GM19239 (cell line): Measurements from ENCODE around the gene EPS8.

Source experiments
- DNase-seq: peaks from one replicate; pipeline ENCODE4 v3.0.0; 2011; ENCODE audit warnings: low spot score; ENCODE audit not compliant: insufficient read length
- FAIRE-seq: peaks from 2 replicates; lab custom pipeline; 2011; peaks lifted over from hg19 to GRCh38; lab: Jason Lieb, UNC

The EPS8 gene

GRCh38 chr12:15664491-15664890 is 124.7 kb downstream of the EPS8 start:
- DNase-seq (no peak), FAIRE-seq (no peak)

- no peak for DNase-seq
- no peak for FAIRE-seq
Measured at GRCh38 chr12:15662983-15663659, 126.1 kb downstream of the EPS8 start.

- DNase-seq (no peak), FAIRE-seq (no peak)
Measured at GRCh38 chr12:15662303-15662980, 126.7 kb downstream of the EPS8 start.

GRCh38 chr12:15651371-15651770 is 137.8 kb downstream of the EPS8 start:
- FAIRE-seq (no peak), DNase-seq (no peak)

GRCh38 chr12:15650399-15651128 is 138.6 kb downstream of the EPS8 start:
- DNase-seq: no peak
- FAIRE-seq: no peak

- DNase-seq (no peak), FAIRE-seq (no peak)
Measured at GRCh38 chr12:15649347-15649746, 139.8 kb downstream of the EPS8 start.

GRCh38 chr12:15648558-15648957 is 140.6 kb downstream of the EPS8 start:
- DNase-seq (no peak), FAIRE-seq (no peak)

- no peak for FAIRE-seq
- DNase-seq: no peak
Measured at GRCh38 chr12:15646581-15646980, 142.6 kb downstream of the EPS8 start.

GRCh38 chr12:15644700-15645099 is 144.5 kb downstream of the EPS8 start:
- FAIRE-seq (no peak), DNase-seq (no peak)

- DNase-seq: no peak
- FAIRE-seq: no peak
Measured at GRCh38 chr12:15638231-15638630, 151.0 kb downstream of the EPS8 start.

GRCh38 chr12:15636060-15636890 is 152.9 kb downstream of the EPS8 start:
- FAIRE-seq (no peak), DNase-seq (no peak)

- no peak for FAIRE-seq
- DNase-seq: no peak
Measured at GRCh38 chr12:15634010-15634683, 155.0 kb downstream of the EPS8 start.

GRCh38 chr12:15633201-15633600 is 156.0 kb downstream of the EPS8 start:
- DNase-seq: no peak
- FAIRE-seq: no peak

- DNase-seq: no peak
- peak; percentile 45 for FAIRE-seq
Measured at GRCh38 chr12:15632708-15633107, 156.5 kb downstream of the EPS8 start.

- FAIRE-seq (no peak), DNase-seq (no peak)
Measured at GRCh38 chr12:15631007-15631715, 158.0 kb downstream of the EPS8 start.

- DNase-seq (no peak), FAIRE-seq (no peak)
Measured at GRCh38 chr12:15629761-15630160, 159.4 kb downstream of the EPS8 start.

GRCh38 chr12:15629108-15629507 is 160.1 kb downstream of the EPS8 start:
- DNase-seq: peak; percentile 2
- peak; percentile 81 for FAIRE-seq

GRCh38 chr12:15627995-15628945 is 160.9 kb downstream of the EPS8 start:
- DNase-seq (no peak), FAIRE-seq (peak; percentile 23)
